Upper lobe of right lung (tissue), 1 donor: Measurements from ENCODE around the gene DPP4. TPM values are rescaled to one million over a fixed set of nuclear protein-coding genes. Genes with fewer than 3 reads are reported as not detected.
A peak's percentile ranks its signal among the peaks of the same experiment; 100 is the strongest.

Experiments used
- ATAC-seq: fragments of 200-7000 bp; cut with Tn5 transposase; one replicate; pipeline ENCODE4 v1.9.1; 2020; ENCODE audit warnings: mild to moderate bottlenecking, moderate library complexity
- DNase-seq: peaks from one replicate; pipeline ENCODE4 v3.0.0-alpha.2; 2020
- H3K27ac ChIP-seq: fragments of 200-600 bp; one replicate; pipeline ENCODE4 v1.8.0; 2022
- H3K27me3 ChIP-seq: fragments of 200-600 bp; one replicate; pipeline ENCODE4 v1.8.0; 2022; ENCODE audit warnings: mild to moderate bottlenecking
- H3K36me3 ChIP-seq: fragments of 200-600 bp; one replicate; pipeline ENCODE4 v1.8.0; 2022
- H3K4me1 ChIP-seq: fragments of 200-600 bp; one replicate; pipeline ENCODE4 v1.8.0; 2022
- H3K4me3 ChIP-seq: fragments of 200-600 bp; one replicate; pipeline ENCODE4 v1.8.0; 2022; ENCODE audit warnings: mild to moderate bottlenecking
- H3K9me3 ChIP-seq: fragments of 200-600 bp; one replicate; pipeline ENCODE4 v1.8.0; 2022
- CTCF ChIP-seq: fragments of 200-600 bp; IDR thresholded peaks from one replicate; pipeline ENCODE4 v1.8.0; 2022; ENCODE audit warnings: antibody characterized with exemption
- intact Hi-C: fragments of 100-400 bp; cut with DNase I; formaldehyde crosslinking; loops from one replicate; pipeline ENCODE4 v1.11.0; 2022
- total RNA-seq: library from RNA; stranded (reverse); fragmentation: NEBNext Ultra II Directional; extraction: Animal tissue kit (Norgen Biotek cat#: 25700); gene quantifications from one replicate; pipeline ENCODE4 v1.2.1, GENCODE V29; 2021
- donor health status: DM: no; HTN: yes; CAD: no; lungs with severe emphysema.

Gene DPP4
- total RNA-seq, 1 donor from 2014 or later, result 30.7 TPM

- ATAC-seq, result no peak
- Histone ChIP-seq H3K27me3 (no peaks in the 10 kb centered on the region), H3K4me3 (no peak overlapping the region), H3K36me3 (peaks cover 3% of the 10 kb centered on the region), H3K9me3 (no peaks in the 10 kb centered on the region), H3K4me1 (no peaks in the 10 kb centered on the region), H3K27ac (no peak overlapping the region)
- intact Hi-C loops, result no loop called here
- no peak for DNase-seq
- TF ChIP-seq CTCF, result no peak
Measured at GRCh38 chr2:162022290-162022945, 51.6 kb downstream of the DPP4 start.

- ATAC-seq (no peak), DNase-seq (no peak)
- Histone ChIP-seq H3K27ac (no peak overlapping the region), H3K27me3 (no peaks in the 10 kb centered on the region), H3K9me3 (no peaks in the 10 kb centered on the region), H3K4me3 (no peak overlapping the region), H3K36me3 (peaks cover 3% of the 10 kb centered on the region), H3K4me1 (no peaks in the 10 kb centered on the region)
- intact Hi-C loops, result no loop called here
- TF ChIP-seq CTCF, result no peak
Measured at GRCh38 chr2:162021516-162022058, 52.4 kb downstream of the DPP4 start.

GRCh38 chr2:162018530-162018929, 55.5 kb downstream of the DPP4 start:
- H3K36me3 ChIP-seq, result peaks cover 3% of the 10 kb centered on the region
- no peaks in the 10 kb centered on the region for H3K9me3 ChIP-seq
- H3K4me3 ChIP-seq, result no peak overlapping the region
- intact Hi-C loops, result no loop called here
- DNase-seq (no peak), ATAC-seq (peak; percentile 67)
- TF ChIP-seq CTCF, result no peak
- no peak overlapping the region for H3K27ac ChIP-seq
- H3K27me3 ChIP-seq, result no peaks in the 10 kb centered on the region
- H3K4me1 ChIP-seq, result no peaks in the 10 kb centered on the region

GRCh38 chr2:162017233-162017632, 56.8 kb downstream of the DPP4 start:
- ATAC-seq, result no peak
- no peak for TF ChIP-seq CTCF
- intact Hi-C loops, result no loop called here
- no peak for DNase-seq
- H3K9me3 ChIP-seq, result no peaks in the 10 kb centered on the region
- H3K36me3 ChIP-seq, result peaks cover 3% of the 10 kb centered on the region
- no peak overlapping the region for H3K27ac ChIP-seq
- peaks cover 9% of the 10 kb centered on the region for H3K4me1 ChIP-seq
- H3K4me3 ChIP-seq, result no peak overlapping the region
- H3K27me3 ChIP-seq, result no peaks in the 10 kb centered on the region

GRCh38 chr2:162016080-162016479, 57.9 kb downstream of the DPP4 start:
- Histone ChIP-seq H3K36me3 (peaks cover 3% of the 10 kb centered on the region), H3K9me3 (no peaks in the 10 kb centered on the region), H3K4me1 (peaks cover 9% of the 10 kb centered on the region), H3K27me3 (no peaks in the 10 kb centered on the region), H3K27ac (no peak overlapping the region), H3K4me3 (no peak overlapping the region)
- intact Hi-C loops, result no loop called here
- no peak for TF ChIP-seq CTCF
- DNase-seq, result no peak
- ATAC-seq, result no peak
